HCT116 (cell line): ENCODE results near the gene MAST4. TPM values are rescaled to one million over a fixed set of nuclear protein-coding genes. Genes with fewer than 3 reads are reported as not detected.

Source experiments
- ATAC-seq: fragments of 200-7000 bp; cut with Tn5 transposase; 2 replicates; pipeline ENCODE4 v1.9.1; 2020; ENCODE audit warnings: mild to moderate bottlenecking, moderate library complexity
- BruUV-seq: library from RNA; stranded (reverse); fragments of 400-500 nt; replicated peaks from 2 replicates; lab custom pipeline; 2021; lab: Mats Ljungman, UMichigan
- CTCF ChIA-PET: fragments of 300-600 bp; sonication (Branson Sonifier 250); formaldehyde crosslinking; loops from one replicate; lab custom pipeline; 2021; ENCODE audit warnings: antibody characterized with exemption; lab: Charles Lee
- POLR2A ChIA-PET: fragments of 300-600, 350-600 bp; sonication (Branson Sonifier 250); formaldehyde crosslinking; loops from one replicate; lab custom pipeline; 2021; ENCODE audit warnings: antibody characterized with exemption; lab: Charles Lee
- RAD21 ChIA-PET, 2 experiments: fragments of 300-600 bp; sonication (Branson Sonifier 250); formaldehyde crosslinking; loops; one replicate each; lab custom pipeline; 2023; ENCODE audit warnings: low total read pairs in 2 of 2; ENCODE audit not compliant: uncharacterized antibody in 2 of 2, unreplicated experiment in 2 of 2, low non-redundant PET in 1 of 2; lab: Charles Lee
- DNase-seq: peaks from one replicate; pipeline ENCODE4 v3.0.0-alpha.2; 2010; ENCODE audit warnings: low read depth, low spot score
- H2AFZ ChIP-seq: fragments of 200-600 bp; shearing (Covaris generic), sonication (generic); 2 replicates; pipeline ENCODE4 v1.6.1; 2017; ENCODE audit warnings: low read depth, mixed run types, mixed read lengths, antibody characterized with exemption, low read length; ENCODE audit not compliant: poor library complexity, severe bottlenecking
- H3K27ac ChIP-seq: 2 replicates; pipeline ENCODE4 v1.5.1; 2012; ENCODE audit warnings: low read depth, low read length
- H3K27me3 ChIP-seq: fragments of 200-600 bp; sonication (generic); 2 replicates; pipeline ENCODE4 v1.6.1; 2016; ENCODE audit warnings: mixed run types, low read length, mixed read lengths; ENCODE audit not compliant: insufficient read depth
- H3K36me3 ChIP-seq, 2 experiments: fragments of 200-500 bp in 1 of 2; fragments of 200-600 bp in 1 of 2; sonication (Bioruptor generic) in 1 of 2; sonication (generic) in 1 of 2; 2 replicates each; pipeline versions ENCODE4 v1.5.1 to v1.6.1; 2014 to 2016; ENCODE audit warnings: low read length in 2 of 2, inconsistent platforms in 1 of 2, mixed read lengths in 1 of 2, mixed run types in 1 of 2; ENCODE audit not compliant: insufficient read depth in 2 of 2, control insufficient read depth in 1 of 2
- H3K4me1 ChIP-seq, 2 experiments: fragments of 200-600 bp in 1 of 2; sonication (generic) in 1 of 2; 2 replicates each; pipeline versions ENCODE4 v1.5.1 to v1.6.1; 2012 to 2017; ENCODE audit warnings: low read length in 2 of 2, inconsistent platforms in 1 of 2, mild to moderate bottlenecking in 1 of 2, mixed read lengths in 1 of 2, mixed run types in 1 of 2, moderate library complexity in 1 of 2; ENCODE audit not compliant: insufficient read depth in 2 of 2, control insufficient read depth in 1 of 2
- H3K4me2 ChIP-seq: fragments of 200-600 bp; sonication (generic); 2 replicates; pipeline ENCODE4 v1.6.1; 2017; ENCODE audit warnings: mixed run types, low read length, mixed read lengths
- H3K4me3 ChIP-seq, 2 experiments: fragments of 200-600 bp in 1 of 2; sonication (generic) in 1 of 2; replicated peaks in 1 of 2; 2 replicates each; pipeline ENCODE4 v1.5.1; 2011 to 2016; ENCODE audit warnings: low read length in 2 of 2, control low read depth in 1 of 2, low read depth in 1 of 2, mild to moderate bottlenecking in 1 of 2, mixed read lengths in 1 of 2, mixed run types in 1 of 2
- H3K79me2 ChIP-seq: fragments of 200-600 bp; sonication (generic); 2 replicates; pipeline ENCODE4 v1.6.1; 2017; ENCODE audit warnings: mild to moderate bottlenecking, mixed run types, low read length, moderate library complexity, mixed read lengths; ENCODE audit not compliant: insufficient read depth
- H3K9ac ChIP-seq: fragments of 200-600 bp; sonication (generic); 2 replicates; pipeline ENCODE4 v1.6.1; 2016; ENCODE audit warnings: low read length, mixed read lengths
- H3K9me2 ChIP-seq: fragments of 200-600 bp; sonication (generic), shearing (Covaris generic); 2 replicates; pipeline ENCODE4 v1.6.1; 2017; ENCODE audit warnings: mixed run types, mild to moderate bottlenecking, moderate library complexity; ENCODE audit not compliant: insufficient read depth
- H3K9me3 ChIP-seq, 2 experiments: fragments of 200-500 bp in 1 of 2; fragments of 200-600 bp in 1 of 2; sonication (Bioruptor generic) in 1 of 2; sonication (generic) in 1 of 2; 2 replicates each; pipeline ENCODE4 v1.6.1; 2014 to 2017; ENCODE audit warnings: low read length in 2 of 2, mixed read lengths in 2 of 2, inconsistent platforms in 1 of 2, low read depth in 1 of 2, mild to moderate bottlenecking in 1 of 2, mixed run types in 1 of 2, moderate library complexity in 1 of 2; ENCODE audit not compliant: control insufficient read depth in 1 of 2, insufficient read depth in 1 of 2
- H4K20me1 ChIP-seq: fragments of 200-600 bp; sonication (generic), shearing (Covaris generic); 2 replicates; pipeline ENCODE4 v1.6.1; 2017; ENCODE audit warnings: mixed run types, mild to moderate bottlenecking, moderate library complexity; ENCODE audit not compliant: insufficient read depth
- ATF3 ChIP-seq: IDR thresholded peaks from 2 replicates; pipeline ENCODE4 v1.6.1; 2012
- CBX3 ChIP-seq: IDR thresholded peaks from 2 replicates; pipeline ENCODE4 v1.6.1; 2012; ENCODE audit warnings: low read depth
- EGR1 ChIP-seq: IDR thresholded peaks from 2 replicates; pipeline ENCODE4 v1.6.1; 2012; ENCODE audit warnings: low read depth
- ELF1 ChIP-seq: IDR thresholded peaks from 2 replicates; pipeline ENCODE4 v1.6.1; 2012; ENCODE audit warnings: low read depth, borderline replicate concordance
- EZH2 ChIP-seq: fragments of 200-600 bp; sonication (generic); IDR thresholded peaks from 2 replicates; pipeline ENCODE4 v1.6.1; 2017; ENCODE audit warnings: antibody characterized with exemption, mixed run types
- FOSL1 ChIP-seq: IDR thresholded peaks from 2 replicates; pipeline ENCODE4 v1.6.1; 2012; ENCODE audit warnings: low read depth
- JUND ChIP-seq: IDR thresholded peaks from 2 replicates; pipeline ENCODE4 v1.6.1; 2012
- POLR2A ChIP-seq: IDR thresholded peaks from 2 replicates; pipeline ENCODE4 v1.7.0; 2011; ENCODE audit warnings: borderline replicate concordance; ENCODE audit not compliant: insufficient read depth, insufficient read length; ENCODE audit errors: extremely low read depth
- POLR2AphosphoS5 ChIP-seq: IDR thresholded peaks from 2 replicates; pipeline ENCODE4 v1.6.1; 2011; ENCODE audit warnings: mild to moderate bottlenecking, low read depth, low read length, moderate library complexity
- RAD21 ChIP-seq: IDR thresholded peaks from 2 replicates; pipeline ENCODE4 v1.6.1; 2012; ENCODE audit warnings: low read depth, mild to moderate bottlenecking
- REST ChIP-seq: IDR thresholded peaks from 2 replicates; pipeline ENCODE4 v1.6.1; 2012; ENCODE audit warnings: low read depth
- SP1 ChIP-seq: IDR thresholded peaks from 2 replicates; pipeline ENCODE4 v1.6.1; 2012; ENCODE audit warnings: low read depth
- TCF7L2 ChIP-seq: IDR thresholded peaks from 2 replicates; pipeline ENCODE4 v1.7.0; 2011; ENCODE audit warnings: borderline replicate concordance, inconsistent platforms; ENCODE audit not compliant: insufficient read depth, insufficient read length; ENCODE audit errors: extremely low read depth
- YY1 ChIP-seq: IDR thresholded peaks from 2 replicates; pipeline ENCODE4 v1.6.1; 2011; ENCODE audit warnings: low read length, low read depth, moderate library complexity, mild to moderate bottlenecking; ENCODE audit not compliant: insufficient replicate concordance; ENCODE audit errors: extremely low read depth
- intact Hi-C: fragments of 100-400 bp; cut with micrococcal nuclease; formaldehyde crosslinking; loops from 2 replicates; pipeline ENCODE4 v1.10.0; 2022
- total RNA-seq: library from RNA; stranded (reverse); gene quantifications from one replicate; pipeline ENCODE4 v1.2.1, GENCODE V29; 2021; ENCODE audit not compliant: unreplicated experiment

MAST4 gene
- total RNA-seq, 1 experiment from 2014 or later: 1.1 TPM

GRCh38 chr5:67009028-67009427 is 412.8 kb downstream of the MAST4 start:
- intact Hi-C loops: no loop called here
- no TSS peak for BruUV-seq

GRCh38 chr5:67010684-67011409 is 414.7 kb downstream of the MAST4 start:
- intact Hi-C loops: no loop called here
- BruUV-seq: no TSS peak
- no peak overlapping the region for H2AFZ ChIP-seq
- TF ChIP-seq SP1 (no peak), TCF7L2 (no peak), EZH2 (no peak), POLR2AphosphoS5 (no peak), REST (no peak), EGR1 (no peak), ATF3 (no peak), YY1 (no peak), CBX3 (no peak), JUND (no peak)

More at GRCh38 chr5:67009028-67009427, 412.8 kb downstream of the MAST4 start:
- no peak for DNase-seq
- Histone ChIP-seq H3K4me3 (no peak overlapping the region), H3K79me2 (no peaks in the 10 kb centered on the region), H3K9me3 (no peaks in the 10 kb centered on the region), H3K4me1 (peaks cover 4 to 10% of the 10 kb centered on the region in 2 experiments), H3K36me3 (no peaks in the 10 kb centered on the region), H4K20me1 (no peaks in the 10 kb centered on the region), H3K4me2 (no peak overlapping the region), H2AFZ (no peak overlapping the region), H3K27ac (no peak overlapping the region), H3K9me2 (no peaks in the 10 kb centered on the region)
- ChIA-PET RAD21 (no interaction called here), CTCF (no interaction called here), POLR2A (no interaction called here)
- TF ChIP-seq POLR2A: no peak
- TF ChIP-seq JUND: no peak
- no peak for TF ChIP-seq CBX3
- TF ChIP-seq ATF3: no peak
- no peak for TF ChIP-seq FOSL1
- no peak for TF ChIP-seq TCF7L2
- no peak for TF ChIP-seq RAD21
- no peak for TF ChIP-seq ELF1
- TF ChIP-seq, all 23 proteins: peak for 0
- Histone ChIP-seq H3K9ac (no peak overlapping the region), H3K27me3 (peaks cover 36% of the 10 kb centered on the region)
- ATAC-seq: no peak

More at GRCh38 chr5:67010684-67011409, 414.7 kb downstream of the MAST4 start:
- no peak for ATAC-seq
- Histone ChIP-seq H3K4me2 (no peak overlapping the region), H3K9ac (no peak overlapping the region), H3K79me2 (no peaks in the 10 kb centered on the region), H3K36me3 (no peaks in the 10 kb centered on the region), H3K27me3 (peaks cover 23% of the 10 kb centered on the region), H3K9me3 (no peaks in the 10 kb centered on the region), H3K4me3 (no peak overlapping the region), H3K4me1 (no peaks in the 10 kb centered on the region), H3K27ac (no peak overlapping the region), H3K9me2 (no peaks in the 10 kb centered on the region), H4K20me1 (no peaks in the 10 kb centered on the region)
- ChIA-PET RAD21 (no interaction called here), CTCF (no interaction called here), POLR2A (no interaction called here)
- DNase-seq: no peak
